Stimulated activated naive CD4-positive, alpha-beta T cell treated with Interleukin-2 at 50 U/mL for 16 hours (primary cell): ENCODE results near the gene SBF2.

Experiments used
- DNase-seq: peaks from one replicate; lab custom pipeline; 2025; lab: John Stamatoyannopoulos, UW

Gene SBF2

GRCh38 chr11:10301656-10302358 is 7.8 kb upstream of the SBF2 start:
- DNase-seq = no peak

GRCh38 chr11:10298342-10298741 is 4.3 kb upstream of the SBF2 start:
- peak; percentile 53 for DNase-seq

- DNase-seq = no peak
Measured at GRCh38 chr11:10295064-10295901, 1.3 kb upstream of the SBF2 start.

- DNase-seq = no peak
Measured at GRCh38 chr11:10294290-10294953, 403 bp upstream of the SBF2 start.

GRCh38 chr11:10291801-10292638 is 2.0 kb downstream of the SBF2 start:
- no peak for DNase-seq

GRCh38 chr11:10289765-10290380 is 4.1 kb downstream of the SBF2 start:
- DNase-seq = no peak

GRCh38 chr11:10288881-10289764 is 4.9 kb downstream of the SBF2 start:
- DNase-seq = no peak

GRCh38 chr11:10287766-10288715 is 6.0 kb downstream of the SBF2 start:
- no peak for DNase-seq

- no peak for DNase-seq
Measured at GRCh38 chr11:10287140-10287539, 6.9 kb downstream of the SBF2 start.

GRCh38 chr11:10285148-10285802 is 8.7 kb downstream of the SBF2 start:
- DNase-seq = no peak

GRCh38 chr11:10283991-10284390 is 10.0 kb downstream of the SBF2 start:
- no peak for DNase-seq

GRCh38 chr11:10282117-10282516 is 11.9 kb downstream of the SBF2 start:
- DNase-seq = no peak

GRCh38 chr11:10275714-10276113 is 18.3 kb downstream of the SBF2 start:
- no peak for DNase-seq

- DNase-seq = no peak
Measured at GRCh38 chr11:10274726-10275125, 19.3 kb downstream of the SBF2 start.

GRCh38 chr11:10273738-10274137 is 20.3 kb downstream of the SBF2 start:
- no peak for DNase-seq

GRCh38 chr11:10272132-10272531 is 21.9 kb downstream of the SBF2 start:
- DNase-seq = no peak

GRCh38 chr11:10268746-10269488 is 25.1 kb downstream of the SBF2 start:
- DNase-seq = no peak

- DNase-seq = no peak
Measured at GRCh38 chr11:10267821-10268220, 26.2 kb downstream of the SBF2 start.
